Keratinocyte (primary cell): ENCODE data around the gene NCKAP5.

Experiments
- CTCF ChIP-seq, 3 experiments: IDR thresholded peaks in 1 of 3; conservative IDR thresholded peaks in 1 of 3; optimal IDR thresholded peaks in 1 of 3; 2 replicates in 2 of 3; 3 replicates in 1 of 3; pipeline versions ENCODE3 to v1.5.1; 2011; ENCODE audit warnings: low read length in 3 of 3, mild to moderate bottlenecking in 3 of 3, moderate library complexity in 2 of 3, control low read depth in 1 of 3, inconsistent platforms in 1 of 3; ENCODE audit not compliant: insufficient read depth in 2 of 3; ENCODE audit errors: extremely low read depth in 1 of 3
- EZH2 ChIP-seq: IDR thresholded peaks from one replicate; pipeline ENCODE4 v1.6.1; 2012; ENCODE audit warnings: inconsistent platforms, mild to moderate bottlenecking, low read length, moderate library complexity

DNA sequence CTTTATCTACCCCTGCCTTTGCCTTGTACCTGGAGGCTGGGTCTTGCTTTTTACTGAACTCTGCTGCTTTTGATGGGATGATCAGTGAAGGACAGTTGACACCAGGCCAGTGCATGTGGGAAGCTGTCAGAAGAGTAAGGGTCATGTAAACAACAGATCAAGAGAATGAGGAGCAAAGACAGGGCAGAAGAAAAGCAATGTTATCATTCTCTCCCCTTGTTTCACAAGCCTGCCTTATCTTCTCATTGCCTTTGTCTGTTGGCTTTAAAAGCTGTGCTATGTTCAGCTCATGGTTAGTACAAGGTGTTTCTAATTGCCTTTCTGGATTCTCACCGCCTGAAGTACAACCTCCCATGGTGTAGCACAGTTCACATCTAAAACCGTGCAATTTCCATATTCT, 925.8 kb downstream of the NCKAP5 start:
- TF ChIP-seq CTCF (optimal IDR thresholded peaks at IDR 0.05 in 1 of 3, IDR thresholded peaks at IDR 0.05 in 1 of 3, conservative IDR thresholded peaks at IDR 0.05 in 1 of 3; ENCODE audit: extremely low read depth in 1 of 3, insufficient read depth in 2 of 3, low read length in 3 of 3) = no peak
- no peak for TF ChIP-seq EZH2
